Adrenal gland (tissue), 5 donors: ENCODE data around the gene HNMT.

Source experiments
- POLR2A ChIP-seq, 2 donors: fragments of 450-650 bp; IDR thresholded peaks; one replicate each; pipeline ENCODE4 v1.6.1; 2017; ENCODE audit warnings: antibody characterized with exemption in 2 of 2, mild to moderate bottlenecking in 2 of 2, moderate library complexity in 1 of 2
- TF ChIP-seq, protein P1 (sequence below), 6 experiments: fragments of 450-650 bp in 4 of 6; fragments of 200-600 bp in 2 of 6; sonication (generic) in 1 of 6; IDR thresholded peaks; 1 replicate in 5 of 6; 2 replicates in 1 of 6; pipeline versions ENCODE4 v1.5.1 to v1.8.0; 2016 to 2021; ENCODE audit warnings: antibody characterized with exemption in 6 of 6, mild to moderate bottlenecking in 2 of 6, moderate library complexity in 1 of 6
- donor health status: DM: no; HTN: no; CAD: no.

DNA sequence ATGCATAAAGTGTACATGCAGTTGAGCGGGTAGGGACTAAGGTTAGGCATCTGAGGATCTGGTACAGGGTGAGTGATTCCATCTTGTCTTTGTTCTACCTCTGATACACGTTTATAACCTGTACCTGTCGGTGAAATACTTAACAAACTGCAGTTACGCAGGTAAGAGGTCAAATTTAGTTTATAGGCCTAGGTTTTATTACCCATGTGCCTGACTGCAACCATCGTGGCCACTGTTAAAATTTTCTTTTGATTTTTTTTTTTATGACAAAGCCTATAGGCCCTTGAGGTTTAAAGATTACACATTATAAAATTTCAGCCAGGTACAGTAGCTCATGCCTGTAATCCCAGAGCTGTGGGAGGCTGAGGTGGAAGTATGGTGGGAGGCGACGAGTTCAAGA is 15.4 kb upstream of the HNMT start:
- TF ChIP-seq, protein P1, sequence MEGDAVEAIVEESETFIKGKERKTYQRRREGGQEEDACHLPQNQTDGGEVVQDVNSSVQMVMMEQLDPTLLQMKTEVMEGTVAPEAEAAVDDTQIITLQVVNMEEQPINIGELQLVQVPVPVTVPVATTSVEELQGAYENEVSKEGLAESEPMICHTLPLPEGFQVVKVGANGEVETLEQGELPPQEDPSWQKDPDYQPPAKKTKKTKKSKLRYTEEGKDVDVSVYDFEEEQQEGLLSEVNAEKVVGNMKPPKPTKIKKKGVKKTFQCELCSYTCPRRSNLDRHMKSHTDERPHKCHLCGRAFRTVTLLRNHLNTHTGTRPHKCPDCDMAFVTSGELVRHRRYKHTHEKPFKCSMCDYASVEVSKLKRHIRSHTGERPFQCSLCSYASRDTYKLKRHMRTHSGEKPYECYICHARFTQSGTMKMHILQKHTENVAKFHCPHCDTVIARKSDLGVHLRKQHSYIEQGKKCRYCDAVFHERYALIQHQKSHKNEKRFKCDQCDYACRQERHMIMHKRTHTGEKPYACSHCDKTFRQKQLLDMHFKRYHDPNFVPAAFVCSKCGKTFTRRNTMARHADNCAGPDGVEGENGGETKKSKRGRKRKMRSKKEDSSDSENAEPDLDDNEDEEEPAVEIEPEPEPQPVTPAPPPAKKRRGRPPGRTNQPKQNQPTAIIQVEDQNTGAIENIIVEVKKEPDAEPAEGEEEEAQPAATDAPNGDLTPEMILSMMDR (IDR thresholded peaks at IDR 0.05): no peak
- no peak for TF ChIP-seq POLR2A (IDR thresholded peaks at IDR 0.05)
